Adrenal gland (tissue), 12 donors: ENCODE data around the gene ZNF81. TPM values are rescaled to one million over a fixed set of nuclear protein-coding genes. Genes with fewer than 3 reads are reported as not detected.

ENCODE experiments used
- DNase-seq, 7 donors: peaks; one replicate each; pipeline ENCODE4 v3.0.0-alpha.2; 2019 to 2020
- H3K27ac ChIP-seq, 5 donors: fragments of 200-600 bp; sonication (generic) in 4 of 5; 1 replicate in 3 of 5; 2 replicates in 2 of 5; pipeline versions ENCODE4 v1.5.1 to v1.8.0; 2016 to 2020; ENCODE audit warnings: mild to moderate bottlenecking in 1 of 5
- H3K27me3 ChIP-seq: fragments of 200-600 bp; 2 replicates; pipeline ENCODE4 v1.8.0; 2021
- H3K36me3 ChIP-seq, 2 donors: fragments of 200-600 bp; replicated peaks in 1 of 2; 1 replicate in 1 of 2; 2 replicates in 1 of 2; pipeline versions ENCODE4 v1.5.1 to v1.8.0; 2018 to 2022
- H3K4me1 ChIP-seq, 2 donors: fragments of 200-600 bp; replicated peaks in 1 of 2; 1 replicate in 1 of 2; 2 replicates in 1 of 2; pipeline versions ENCODE4 v1.5.1 to v1.8.0; 2018 to 2021
- H3K4me3 ChIP-seq, 4 donors: fragments of 200-600 bp; sonication (generic) in 3 of 4; one replicate each; pipeline ENCODE4 v1.5.1; 2016 to 2018
- H3K9me3 ChIP-seq, 3 donors: fragments of 200-600 bp; sonication (generic) in 1 of 3; replicated peaks in 1 of 3; 1 replicate in 2 of 3; 2 replicates in 1 of 3; pipeline versions ENCODE4 v1.5.1 to v1.8.0; 2016 to 2021
- CTCF ChIP-seq, 6 experiments: fragments of 450-650 bp in 4 of 6; fragments of 200-600 bp in 2 of 6; sonication (generic) in 1 of 6; IDR thresholded peaks; 1 replicate in 5 of 6; 2 replicates in 1 of 6; pipeline versions ENCODE4 v1.5.1 to v1.8.0; 2016 to 2021; ENCODE audit warnings: antibody characterized with exemption in 6 of 6, mild to moderate bottlenecking in 2 of 6, moderate library complexity in 1 of 6
- POLR2A ChIP-seq, 2 donors: fragments of 450-650 bp; IDR thresholded peaks; one replicate each; pipeline ENCODE4 v1.6.1; 2017; ENCODE audit warnings: antibody characterized with exemption in 2 of 2, mild to moderate bottlenecking in 2 of 2, moderate library complexity in 1 of 2
- WGBS, 4 donors: extraction: QIAGEN DNeasy Blood & Tissue Kit in 2 of 4; methylation state at CpG; one replicate each; pipeline versions ENCODE4 v1.1.5 to v1.1.7; 2013 to 2017; 5-methylcytosine and 5-hydroxymethylcytosine counted together
- intact Hi-C, 2 donors: fragments of 100-400 bp; cut with DNase I; formaldehyde crosslinking; loops; one replicate each; pipeline versions ENCODE4 v1.14.1 to v1.15.0; 2022 to 2023
- polyA plus RNA-seq, 3 donors: library from polyadenylated mRNA; stranded (reverse); fragments of 200-250 nt in 2 of 3; fragments of 350-450 nt in 1 of 3; fragmentation: Illumina TruSeq in 1 of 3; extraction: RNeasy Lipid Tissue Mini Kit (QIAGEN cat#74804) in 1 of 3; gene quantifications; one replicate each; pipeline ENCODE4 v1.2.3, GENCODE V29; 2013 to 2014
- total RNA-seq, 9 donors: library from RNA; depleted of rRNA in 4 of 9; stranded (reverse); fragments of >200 nt in 4 of 9; fragments of 120-200 nt in 1 of 9; fragmentation: NEBNext Ultra II Directional in 1 of 9; extraction: Animal tissue kit (Norgen Biotek cat#: 25700) in 1 of 9; gene quantifications; one replicate each; pipeline versions ENCODE4 v1.1.0 to v1.2.4, GENCODE V29; 2013 to 2023
- donor health status: healthy with polysubstance abuse.
- donor health status: Bipolar disorder and iron deficiency.
- donor health status: DM: yes; HTN: yes; CAD: no.
- donor health status: DM: no; HTN: no; CAD: no.
- donor health status: DM: no; HTN: no; CAD: no.
- donor health status: DM: yes; HTN: yes; CAD: no.

ZNF81 gene
- total and polyA plus RNA-seq, 12 donors, result 0.74 to 13.2 (median 6.4) TPM

- 71 to 94% (median 85%) methylated on average over 1 of the region's 1 CpG for WGBS, 4 donors
- Histone ChIP-seq H3K4me1 (no peaks in the 10 kb centered on the region), H3K4me3 (no peak overlapping the region), H3K9me3 (no peaks in the 10 kb centered on the region), H3K27me3 (no peaks in the 10 kb centered on the region), H3K27ac (no peak overlapping the region), H3K36me3 (no peaks in the 10 kb centered on the region)
- no peak for TF ChIP-seq POLR2A (IDR thresholded peaks at IDR 0.05)
- TF ChIP-seq CTCF (IDR thresholded peaks at IDR 0.05), result no peak
- DNase-seq, result no peak
- intact Hi-C loops, result no loop called here
Observed at GRCh38 chrX:47880927-47881326, 44.2 kb downstream of the ZNF81 start.

DNA sequence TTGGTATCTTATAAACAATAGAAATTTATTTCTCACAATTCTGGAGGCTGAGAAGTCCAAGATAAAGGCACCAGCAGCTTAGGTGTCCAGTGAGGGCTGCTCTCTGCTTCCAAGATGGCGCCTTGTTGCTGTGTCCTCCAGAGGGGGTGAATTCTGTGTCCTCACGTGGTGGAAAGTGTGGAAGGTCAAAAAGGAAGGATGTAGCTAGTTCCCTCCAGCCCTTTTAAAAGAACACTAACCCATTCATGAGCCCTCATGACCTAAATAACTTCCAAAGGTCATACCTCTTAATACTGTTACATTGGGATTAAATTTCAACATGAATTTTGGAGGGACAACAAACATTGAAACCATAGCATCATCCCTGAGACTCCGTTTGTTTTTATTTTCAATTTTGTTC, 48.8 kb downstream of the ZNF81 start:
- no peak for DNase-seq
- Histone ChIP-seq H3K9me3 (no peaks in the 10 kb centered on the region), H3K27ac (no peak overlapping the region), H3K27me3 (no peaks in the 10 kb centered on the region), H3K4me3 (no peak overlapping the region), H3K4me1 (no peaks in the 10 kb centered on the region), H3K36me3 (no peaks in the 10 kb centered on the region)
- intact Hi-C loops, result no loop called here
- TF ChIP-seq POLR2A (IDR thresholded peaks at IDR 0.05) (no peak), CTCF (IDR thresholded peaks at IDR 0.05) (no peak)
- WGBS, 4 donors, result 57 to 84% (median 67%) methylated on average over 3 of the region's 3 CpGs

DNA sequence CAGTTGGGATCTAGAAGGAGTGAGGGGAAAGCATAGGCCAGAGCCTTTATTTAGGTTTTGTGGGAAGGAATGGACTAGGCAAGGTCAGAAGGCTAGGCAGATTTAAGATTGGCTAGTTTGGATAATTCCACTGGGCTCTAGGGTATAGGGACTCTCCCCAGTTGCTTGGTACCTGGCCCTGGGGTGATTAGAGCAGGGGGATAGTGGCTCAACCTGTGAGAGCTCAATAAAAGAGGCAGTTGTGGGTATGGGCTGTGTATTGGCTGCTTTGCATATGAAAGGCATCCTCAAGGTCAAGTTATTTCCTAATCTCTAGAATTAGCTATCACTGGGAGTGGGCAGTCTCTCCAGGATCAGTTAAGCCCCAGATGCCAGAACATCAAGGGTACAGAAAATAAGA, 61.3 kb downstream of the ZNF81 start:
- no peak for TF ChIP-seq POLR2A (IDR thresholded peaks at IDR 0.05)
- TF ChIP-seq CTCF (IDR thresholded peaks at IDR 0.05), result no peak
- Histone ChIP-seq H3K27ac (no peak overlapping the region), H3K9me3 (no peaks in the 10 kb centered on the region), H3K36me3 (no peaks in the 10 kb centered on the region), H3K4me3 (no peak overlapping the region), H3K27me3 (no peaks in the 10 kb centered on the region), H3K4me1 (no peaks in the 10 kb centered on the region)
- no peak for DNase-seq
- intact Hi-C loops, result no loop called here

GRCh38 chrX:47900833-47901232, 64.1 kb downstream of the ZNF81 start:
- Histone ChIP-seq H3K4me1 (no peaks in the 10 kb centered on the region), H3K4me3 (no peak overlapping the region), H3K27ac (no peak overlapping the region), H3K36me3 (no peaks in the 10 kb centered on the region), H3K9me3 (no peaks in the 10 kb centered on the region), H3K27me3 (no peaks in the 10 kb centered on the region)
- intact Hi-C loops, result no loop called here
- WGBS, 4 donors, result 49 to 80% (median 64%) methylated on average over 4 of the region's 4 CpGs
- TF ChIP-seq POLR2A (IDR thresholded peaks at IDR 0.05), result no peak
- TF ChIP-seq CTCF (IDR thresholded peaks at IDR 0.05), result no peak
- DNase-seq, result no peak
